Transverse colon (tissue), 4 donors: ENCODE measurements around the gene GATA3. TPM values are rescaled to one million over a fixed set of nuclear protein-coding genes. Genes with fewer than 3 reads are reported as not detected.

Experiments used
- DNase-seq: peaks from one replicate; pipeline ENCODE4 v3.0.0-alpha.2; 2019
- H3K27ac ChIP-seq, 4 donors: fragments of 200-600 bp; sonication (generic); 2 replicates each; pipeline ENCODE4 v1.5.1; 2016 to 2018; ENCODE audit warnings: inconsistent platforms in 4 of 4
- H3K27me3 ChIP-seq: fragments of 200-600 bp; sonication (generic); 2 replicates; pipeline ENCODE4 v1.5.1; 2017; ENCODE audit warnings: inconsistent platforms
- H3K36me3 ChIP-seq, 4 donors: fragments of 200-600 bp; sonication (generic); 2 replicates each; pipeline ENCODE4 v1.5.1; 2017 to 2019; ENCODE audit warnings: inconsistent platforms in 4 of 4
- H3K4me1 ChIP-seq, 4 donors: fragments of 200-600 bp; sonication (generic); 2 replicates each; pipeline ENCODE4 v1.5.1; 2017 to 2020; ENCODE audit warnings: inconsistent platforms in 4 of 4
- H3K4me3 ChIP-seq, 4 donors: fragments of 200-600 bp; sonication (generic); 1 replicate in 1 of 4; 2 replicates in 3 of 4; pipeline versions ENCODE4 v1.5.1 to v1.6.1; 2017 to 2019; ENCODE audit warnings: inconsistent platforms in 4 of 4
- H3K9me3 ChIP-seq, 2 donors: fragments of 200-600 bp; sonication (generic); 2 replicates each; pipeline ENCODE4 v1.5.1; 2017 to 2019; ENCODE audit warnings: inconsistent platforms in 2 of 2
- EP300 ChIP-seq: sonication (generic); formaldehyde crosslinking; IDR thresholded peaks from one replicate; pipeline ENCODE4 v1.6.1; 2017; ENCODE audit warnings: antibody characterized with exemption, low read depth
- POLR2A ChIP-seq: fragments of 450-650 bp; IDR thresholded peaks from one replicate; pipeline ENCODE4 v1.6.1; 2016; ENCODE audit warnings: antibody characterized with exemption, mild to moderate bottlenecking, moderate library complexity
- POLR2AphosphoS5 ChIP-seq, 3 donors: sonication (generic); formaldehyde crosslinking; IDR thresholded peaks; one replicate each; pipeline ENCODE4 v1.6.1; 2016; ENCODE audit warnings: antibody characterized with exemption in 3 of 3
- WGBS, 2 donors: methylation state at CpG; one replicate each; pipeline ENCODE4 v1.1.5; 2018; ENCODE audit warnings: low coverage in 1 of 2; 5-methylcytosine and 5-hydroxymethylcytosine counted together
- in situ Hi-C, 4 donors: fragments of 200-750 bp; cut with MboI; loops; one replicate each; pipeline versions ENCODE4 v1.15.0 to v1.15.1; 2017; ENCODE audit warnings: low sequenced_read_pairs in 3 of 4, low pct_ligation_motif_present in 1 of 4, low pct_unique_long_range_greater_than_20kb in 1 of 4
- intact Hi-C: fragments of 100-400 bp; cut with DNase I; formaldehyde crosslinking; loops from one replicate; pipeline ENCODE4 v1.15.1; 2023; ENCODE audit warnings: low total_unique reads
- total RNA-seq, 4 donors: library from RNA; depleted of rRNA; stranded (reverse); fragments of >200 nt; gene quantifications; one replicate each; pipeline ENCODE4 v1.1.0, GENCODE V29; 2016
- TF ChIP-seq, protein P1 (sequence below), 5 experiments: fragments of 200-600 bp in 3 of 5; fragments of 450-650 bp in 2 of 5; sonication (generic) in 3 of 5; IDR thresholded peaks; 1 replicate in 2 of 5; 2 replicates in 3 of 5; pipeline ENCODE4 v1.5.1; 2016 to 2017; ENCODE audit warnings: antibody characterized with exemption in 5 of 5, inconsistent platforms in 3 of 5, mild to moderate bottlenecking in 2 of 5, moderate library complexity in 1 of 5

The GATA3 gene
- total RNA-seq, 4 donors from 2014 or later, result 0.48 TPM; not detected in 3

DNA sequence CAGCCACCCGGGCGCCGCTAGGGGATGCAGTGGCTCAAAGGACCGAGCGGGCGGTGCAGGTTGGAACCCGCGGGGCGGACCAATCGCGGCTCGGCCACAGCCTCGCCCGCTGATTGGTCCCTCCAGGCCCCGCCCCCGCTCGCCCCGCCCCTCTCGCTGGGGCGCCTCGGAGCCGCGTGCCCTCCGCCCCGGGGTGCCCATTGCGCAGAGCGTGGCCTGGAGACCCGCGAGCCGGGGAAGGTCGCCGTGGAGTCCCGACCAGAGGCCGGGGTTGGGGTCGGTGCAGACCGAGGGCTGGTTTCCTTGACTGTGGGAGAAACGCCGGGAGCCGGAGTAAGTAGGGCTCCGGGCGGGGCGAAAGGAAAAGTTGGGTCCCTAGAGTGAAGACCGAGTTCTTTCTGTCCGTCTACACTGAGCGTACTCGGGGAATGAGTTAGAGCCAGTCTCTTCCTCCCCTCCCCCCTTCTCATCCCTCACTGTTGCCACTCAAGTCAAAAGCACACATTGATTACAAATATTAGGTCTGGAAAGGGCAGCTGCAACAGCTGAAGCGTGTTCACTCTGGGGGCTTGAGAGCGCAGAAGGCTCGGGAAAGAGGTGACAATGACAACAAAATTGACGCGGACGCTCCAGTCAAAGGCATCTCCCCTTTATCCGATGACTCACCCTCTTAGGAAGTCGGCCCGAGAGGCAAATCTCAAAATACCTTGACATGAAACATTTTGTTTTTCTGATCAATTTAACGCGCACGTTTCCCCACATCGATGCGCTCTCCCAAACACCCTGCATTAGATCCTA is 843 bp upstream of the GATA3 start:
- WGBS, 2 donors, result 0 to 6% methylated on average over 5 to 39 of the region's 60 CpGs
- in situ Hi-C loops, result no loop called here
- peak overlapping the region in 3 of 4 donors; percentile 30 to 63 (median 43) for H3K4me3 ChIP-seq

DNA sequence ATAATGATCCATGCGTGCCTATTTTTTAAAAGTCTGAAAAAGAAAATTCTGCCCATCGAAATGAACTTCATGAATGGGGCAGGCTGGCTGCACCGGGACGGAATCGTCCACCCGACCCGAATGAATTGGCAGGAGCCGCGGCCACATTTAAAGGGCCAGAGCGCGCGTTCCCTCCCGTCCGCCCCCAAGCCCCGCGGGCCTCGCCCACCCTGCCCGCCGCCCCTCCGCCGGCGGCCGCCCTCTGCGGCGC is 319 bp upstream of the GATA3 start:
- no peak for TF ChIP-seq POLR2A
- TF ChIP-seq POLR2AphosphoS5 (IDR thresholded peaks at IDR 0.05), result no peak
- TF ChIP-seq, protein P1, sequence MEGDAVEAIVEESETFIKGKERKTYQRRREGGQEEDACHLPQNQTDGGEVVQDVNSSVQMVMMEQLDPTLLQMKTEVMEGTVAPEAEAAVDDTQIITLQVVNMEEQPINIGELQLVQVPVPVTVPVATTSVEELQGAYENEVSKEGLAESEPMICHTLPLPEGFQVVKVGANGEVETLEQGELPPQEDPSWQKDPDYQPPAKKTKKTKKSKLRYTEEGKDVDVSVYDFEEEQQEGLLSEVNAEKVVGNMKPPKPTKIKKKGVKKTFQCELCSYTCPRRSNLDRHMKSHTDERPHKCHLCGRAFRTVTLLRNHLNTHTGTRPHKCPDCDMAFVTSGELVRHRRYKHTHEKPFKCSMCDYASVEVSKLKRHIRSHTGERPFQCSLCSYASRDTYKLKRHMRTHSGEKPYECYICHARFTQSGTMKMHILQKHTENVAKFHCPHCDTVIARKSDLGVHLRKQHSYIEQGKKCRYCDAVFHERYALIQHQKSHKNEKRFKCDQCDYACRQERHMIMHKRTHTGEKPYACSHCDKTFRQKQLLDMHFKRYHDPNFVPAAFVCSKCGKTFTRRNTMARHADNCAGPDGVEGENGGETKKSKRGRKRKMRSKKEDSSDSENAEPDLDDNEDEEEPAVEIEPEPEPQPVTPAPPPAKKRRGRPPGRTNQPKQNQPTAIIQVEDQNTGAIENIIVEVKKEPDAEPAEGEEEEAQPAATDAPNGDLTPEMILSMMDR (IDR thresholded peaks at IDR 0.05), result no peak
- no peak for TF ChIP-seq EP300
- Histone ChIP-seq H3K27me3 (peaks cover 100% of the 10 kb centered on the region), H3K4me3 (peak overlapping the region in 3 of 4 donors; percentile 30 to 63 (median 43)), H3K27ac (peak overlapping the region in 2 of 4 donors; percentile 14 to 63), H3K36me3 (no peaks in the 10 kb centered on the region), H3K9me3 (no peaks in the 10 kb centered on the region), H3K4me1 (peaks cover 27 to 68% (median 60%) of the 10 kb centered on the region in 4 donors)
- no peak for DNase-seq
- in situ Hi-C loops (no loop called here), intact Hi-C loops (no loop called here)
- 0 to 1% methylated on average over 2 to 8 of the region's 25 CpGs for WGBS, 2 donors

More for the DNA sequence above, 843 bp upstream of the GATA3 start:
- H3K9me3 ChIP-seq, result no peaks in the 10 kb centered on the region
- H3K27me3 ChIP-seq, result peaks cover 100% of the 10 kb centered on the region
- H3K27ac ChIP-seq, result peak overlapping the region in 1 of 4 donors; percentile 17
- intact Hi-C loops, result no loop called here
- TF ChIP-seq, protein P1 (IDR thresholded peaks at IDR 0.05), result peak in 3 of 5 experiments; percentile 62 to 74 (median 72)
- no peak for TF ChIP-seq POLR2A
- TF ChIP-seq POLR2AphosphoS5 (IDR thresholded peaks at IDR 0.05), result no peak
- no peaks in the 10 kb centered on the region for H3K36me3 ChIP-seq
- H3K4me1 ChIP-seq, result peaks cover 27 to 73% (median 60%) of the 10 kb centered on the region in 4 donors
- DNase-seq, result peak; percentile 83

DNA sequence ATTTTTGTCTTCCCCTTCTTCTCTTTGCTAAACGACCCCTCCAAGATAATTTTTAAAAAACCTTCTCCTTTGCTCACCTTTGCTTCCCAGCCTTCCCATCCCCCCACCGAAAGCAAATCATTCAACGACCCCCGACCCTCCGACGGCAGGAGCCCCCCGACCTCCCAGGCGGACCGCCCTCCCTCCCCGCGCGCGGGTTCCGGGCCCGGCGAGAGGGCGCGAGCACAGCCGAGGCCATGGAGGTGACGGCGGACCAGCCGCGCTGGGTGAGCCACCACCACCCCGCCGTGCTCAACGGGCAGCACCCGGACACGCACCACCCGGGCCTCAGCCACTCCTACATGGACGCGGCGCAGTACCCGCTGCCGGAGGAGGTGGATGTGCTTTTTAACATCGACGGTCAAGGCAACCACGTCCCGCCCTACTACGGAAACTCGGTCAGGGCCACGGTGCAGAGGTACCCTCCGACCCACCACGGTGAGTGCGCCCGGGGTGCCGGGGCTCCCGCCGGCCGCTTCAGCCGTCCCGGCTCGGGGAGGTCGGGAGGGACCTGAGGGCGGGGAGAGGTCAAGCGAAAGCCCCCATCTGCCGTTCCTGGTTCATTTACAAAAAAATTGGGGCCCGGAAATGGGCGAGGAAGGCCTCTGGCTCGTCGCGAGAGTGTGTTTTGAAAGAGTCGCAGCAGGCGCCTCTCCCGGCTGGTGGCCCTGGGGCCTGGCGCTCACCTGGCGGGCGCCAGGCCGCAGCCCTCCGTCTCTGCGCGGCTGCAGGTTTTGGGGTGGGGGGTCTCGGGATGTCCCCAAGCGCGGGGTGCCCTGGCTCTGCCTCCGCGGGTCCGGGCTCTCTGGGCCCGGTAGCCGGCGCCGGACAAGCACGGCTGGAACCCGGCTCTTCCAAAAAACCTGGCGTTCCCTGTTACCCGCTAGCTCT is 1.2 kb downstream of the GATA3 start:
- H3K27ac ChIP-seq, result peak overlapping the region; percentile 36 to 63 (median 47)
- intact Hi-C loops (no loop called here), in situ Hi-C loops (no loop called here)
- DNase-seq, result no peak
- peaks cover 100% of the 10 kb centered on the region for H3K27me3 ChIP-seq
- WGBS, 2 donors, result 8 to 23% methylated on average over 21 to 55 of the region's 85 CpGs
- no peaks in the 10 kb centered on the region for H3K36me3 ChIP-seq
- peaks cover 21 to 56% (median 46%) of the 10 kb centered on the region in 4 donors for H3K4me1 ChIP-seq
- peak overlapping the region in 3 of 4 donors; percentile 30 to 63 (median 43) for H3K4me3 ChIP-seq
- H3K9me3 ChIP-seq, result no peaks in the 10 kb centered on the region
- TF ChIP-seq POLR2A, result no peak
- TF ChIP-seq EP300, result no peak
- TF ChIP-seq, protein P1 (IDR thresholded peaks at IDR 0.05), result no peak
- TF ChIP-seq POLR2AphosphoS5 (IDR thresholded peaks at IDR 0.05), result no peak

DNA sequence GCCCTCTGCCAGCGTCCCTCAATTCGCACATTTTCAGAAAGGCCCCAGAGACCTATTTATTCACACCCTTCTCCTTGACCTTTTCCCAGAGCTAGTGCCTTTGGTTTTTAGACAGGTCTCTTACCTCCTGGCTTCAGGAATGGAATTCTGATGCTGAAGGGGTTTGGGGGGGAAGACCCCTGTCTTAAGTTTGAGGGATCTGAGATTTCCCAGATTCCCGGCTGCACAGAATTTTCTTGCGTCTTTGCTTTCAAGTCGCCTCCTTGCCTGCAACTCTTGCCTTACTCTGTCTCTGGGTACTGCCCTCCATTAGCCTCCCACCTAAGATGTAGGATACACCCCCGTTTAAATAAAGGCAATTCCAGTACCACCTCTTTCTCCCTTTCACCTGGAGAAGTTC is 1.9 kb downstream of the GATA3 start:
- Histone ChIP-seq H3K36me3 (no peaks in the 10 kb centered on the region), H3K4me1 (peaks cover 14 to 49% (median 39%) of the 10 kb centered on the region in 4 donors), H3K27ac (peak overlapping the region; percentile 36 to 63 (median 47)), H3K27me3 (peaks cover 100% of the 10 kb centered on the region), H3K9me3 (no peaks in the 10 kb centered on the region), H3K4me3 (peak overlapping the region in 2 of 4 donors; percentile 43 to 63)
- no peak for DNase-seq
- TF ChIP-seq POLR2A (no peak), POLR2AphosphoS5 (IDR thresholded peaks at IDR 0.05) (no peak), EP300 (no peak)
- TF ChIP-seq, protein P1 (IDR thresholded peaks at IDR 0.05), result no peak
- 43 to 56% methylated on average over 6 of the region's 6 CpGs for WGBS, 2 donors
- in situ Hi-C loops (no loop called here), intact Hi-C loops (no loop called here)
